Measurements from ENCODE around the gene TIGAR. TPM values are rescaled to one million over a fixed set of nuclear protein-coding genes. Genes with fewer than 3 reads are reported as not detected.

Gene TIGAR
- total and polyA plus RNA-seq, 2 of the 8 experiments (the other 6 are each of a cell fraction or from before 2014, with no cell fraction given) = 3.8 to 26.4 TPM

GRCh38 chr12:4307593-4308333 is 13.2 kb upstream of the TIGAR start (continued):
- TF ChIP-seq CHD7 (IDR thresholded peaks at IDR 0.05; ENCODE audit: insufficient replicate concordance, low read length) (no peak), HDAC2 (IDR thresholded peaks at IDR 0.05; ENCODE audit: borderline replicate concordance in 1 of 2, low read depth in 2 of 2, low read length in 2 of 2) (no peak), CREB1 (IDR thresholded peaks at IDR 0.05) (no peak), TAF1 (IDR thresholded peaks at IDR 0.05; ENCODE audit: low read depth, low read length) (peak; percentile 60), PHF8 (conservative IDR thresholded peaks at IDR 0.05; ENCODE audit: low read depth, low read length) (no peak; the same call in 1 of the 2 replicates), POU5F1 (IDR thresholded peaks at IDR 0.05; ENCODE audit: low read depth, low read length) (no peak), ASH2L (IDR thresholded peaks at IDR 0.05; ENCODE audit: low read length) (peak; percentile 59)
